Keratinocyte (primary cell): Measurements from ENCODE around the gene CSNK2A1. TPM values are rescaled to one million over a fixed set of nuclear protein-coding genes. Genes with fewer than 3 reads are reported as not detected.

Experiments
- DNase-seq: peaks from one replicate; pipeline ENCODE4 v3.0.0-alpha.2; 2011; ENCODE audit warnings: low read depth, missing footprints, low spot score
- FAIRE-seq: peaks from 2 replicates; lab custom pipeline; 2011; peaks lifted over from hg19 to GRCh38; lab: Jason Lieb, UNC
- H2AFZ ChIP-seq: 2 replicates; pipeline ENCODE4 v1.6.0; 2012; ENCODE audit warnings: low read length, control low read depth, inconsistent platforms; ENCODE audit not compliant: control insufficient read depth
- H3K27ac ChIP-seq: 2 replicates; pipeline ENCODE4 v1.5.1; 2011; ENCODE audit warnings: low read length; ENCODE audit not compliant: control insufficient read depth, insufficient read depth
- H3K27me3 ChIP-seq: 3 replicates; pipeline ENCODE4 v1.6.0; 2011; ENCODE audit warnings: low read length; ENCODE audit not compliant: control insufficient read depth, insufficient read depth; ENCODE audit errors: extremely low read depth
- H3K36me3 ChIP-seq, 2 experiments: 2 replicates in 1 of 2; 3 replicates in 1 of 2; pipeline ENCODE4 v1.5.1; 2011; ENCODE audit warnings: low read length in 2 of 2, mild to moderate bottlenecking in 1 of 2; ENCODE audit not compliant: control insufficient read depth in 2 of 2, insufficient read depth in 2 of 2; ENCODE audit errors: extremely low read depth in 1 of 2
- H3K4me1 ChIP-seq: 3 replicates; pipeline ENCODE4 v1.5.1; 2011; ENCODE audit warnings: low read length; ENCODE audit not compliant: control insufficient read depth, insufficient read depth; ENCODE audit errors: extremely low read depth
- H3K4me2 ChIP-seq: 3 replicates; pipeline ENCODE4 v1.6.0; 2011; ENCODE audit warnings: low read depth, low read length; ENCODE audit not compliant: control insufficient read depth, insufficient read depth; ENCODE audit errors: extremely low read depth
- H3K4me3 ChIP-seq, 3 experiments: fragments of 200-600 bp in 1 of 3; sonication (generic) in 1 of 3; 2 replicates in 2 of 3; 3 replicates in 1 of 3; pipeline ENCODE4 v1.5.1; 2011 to 2016; ENCODE audit warnings: low read length in 3 of 3, mild to moderate bottlenecking in 3 of 3, control low read depth in 2 of 3, inconsistent platforms in 1 of 3, low read depth in 1 of 3, mixed read lengths in 1 of 3, mixed run types in 1 of 3, moderate library complexity in 1 of 3; ENCODE audit not compliant: control insufficient read depth in 2 of 3, insufficient read depth in 2 of 3; ENCODE audit errors: extremely low read depth in 1 of 3
- H3K79me2 ChIP-seq: 2 replicates; pipeline ENCODE4 v1.6.0; 2012; ENCODE audit warnings: low read length; ENCODE audit not compliant: control insufficient read depth, insufficient read depth
- H3K9ac ChIP-seq: 3 replicates; pipeline ENCODE4 v1.6.0; 2011; ENCODE audit warnings: low read length; ENCODE audit not compliant: control insufficient read depth, insufficient read depth; ENCODE audit errors: extremely low read depth
- H3K9me1 ChIP-seq: 3 replicates; pipeline ENCODE4 v1.6.0; 2011; ENCODE audit warnings: low read length; ENCODE audit not compliant: control insufficient read depth, insufficient read depth; ENCODE audit errors: extremely low read depth
- H3K9me3 ChIP-seq: 2 replicates; pipeline ENCODE4 v1.5.1; 2012; ENCODE audit warnings: low read depth, low read length; ENCODE audit not compliant: control insufficient read depth
- H4K20me1 ChIP-seq: 3 replicates; pipeline ENCODE4 v1.6.0; 2011; ENCODE audit warnings: low read length; ENCODE audit not compliant: control insufficient read depth, insufficient read depth; ENCODE audit errors: extremely low read depth
- CTCF ChIP-seq, 3 experiments: IDR thresholded peaks in 1 of 3; conservative IDR thresholded peaks in 1 of 3; optimal IDR thresholded peaks in 1 of 3; 2 replicates in 2 of 3; 3 replicates in 1 of 3; pipeline versions ENCODE3 to v1.5.1; 2011; ENCODE audit warnings: low read length in 3 of 3, mild to moderate bottlenecking in 3 of 3, moderate library complexity in 2 of 3, control low read depth in 1 of 3, inconsistent platforms in 1 of 3; ENCODE audit not compliant: insufficient read depth in 2 of 3; ENCODE audit errors: extremely low read depth in 1 of 3
- EZH2 ChIP-seq: IDR thresholded peaks from one replicate; pipeline ENCODE4 v1.6.1; 2012; ENCODE audit warnings: inconsistent platforms, mild to moderate bottlenecking, low read length, moderate library complexity
- dilution Hi-C: fragments of 300-500 bp; cut with MboI; formaldehyde crosslinking; loops from one replicate; pipeline ENCODE4 v1.7.0; 2020; ENCODE audit warnings: low sequenced_read_pairs; ENCODE audit not compliant: extremely low pct_ligation_motif_present
- polyA plus RNA-seq, 5 experiments: library from polyadenylated mRNA; depleted of rRNA in 3 of 5; stranded (reverse) in 3 of 5; stranded (forward) in 1 of 5; unstranded in 1 of 5; fragments of >200 nt; gene quantifications; 1 replicate in 1 of 5; 2 replicates in 3 of 5; 3 replicates in 1 of 5; pipeline versions ENCODE4 v1.2.1 to v1.2.3, GENCODE V29; 2011 to 2012; ENCODE audit warnings: missing spikeins in 2 of 5, low read depth in 1 of 5, low replicate concordance in 1 of 5

Gene CSNK2A1
- polyA plus RNA-seq, 1 donor (not counting 4 experiments of a cell fraction or from before 2014, with no cell fraction given) = 122 TPM

DNA sequence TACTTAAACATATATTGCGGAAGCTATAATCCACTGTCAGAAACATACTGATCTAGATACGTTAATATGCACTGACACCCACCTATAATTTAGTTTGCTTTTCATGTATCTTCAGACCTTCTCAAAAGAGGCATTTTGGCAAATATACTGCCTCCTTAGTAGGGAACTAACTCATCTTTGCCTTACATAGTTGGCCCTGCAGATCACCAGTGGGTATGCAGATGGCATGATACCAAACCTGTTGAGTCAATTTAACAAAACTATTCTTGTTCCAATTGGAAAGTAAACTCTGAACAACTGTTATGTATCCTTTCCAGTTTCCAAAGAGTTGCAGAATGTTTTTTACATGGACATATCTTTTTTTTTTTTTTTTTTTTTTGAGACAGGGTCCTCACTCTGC is 45.6 kb downstream of the CSNK2A1 start:
- no peak for FAIRE-seq
- no peak overlapping the region for H3K9ac ChIP-seq
- no peaks in the 10 kb centered on the region for H3K27me3 ChIP-seq
- no peak overlapping the region for H2AFZ ChIP-seq
- H3K79me2 ChIP-seq = peaks cover 3% of the 10 kb centered on the region
- H3K9me3 ChIP-seq = no peaks in the 10 kb centered on the region
- H3K36me3 ChIP-seq = peaks cover 27 to 39% of the 10 kb centered on the region in 2 experiments
- dilution Hi-C loops = no loop called here
- TF ChIP-seq EZH2 (no peak), CTCF (optimal IDR thresholded peaks at IDR 0.05 in 1 of 3, IDR thresholded peaks at IDR 0.05 in 1 of 3, conservative IDR thresholded peaks at IDR 0.05 in 1 of 3; ENCODE audit: extremely low read depth in 1 of 3, insufficient read depth in 2 of 3, low read length in 3 of 3) (no peak)
- H3K4me1 ChIP-seq = no peaks in the 10 kb centered on the region
- H3K27ac ChIP-seq = no peak overlapping the region
- no peak overlapping the region for H3K4me3 ChIP-seq
- no peaks in the 10 kb centered on the region for H3K9me1 ChIP-seq
- no peak overlapping the region for H3K4me2 ChIP-seq
- H4K20me1 ChIP-seq = no peaks in the 10 kb centered on the region
- no peak for DNase-seq

GRCh38 chr20:496126-496696 is 47.4 kb downstream of the CSNK2A1 start:
- Histone ChIP-seq H3K9ac (no peak overlapping the region), H3K36me3 (peaks cover 24 to 43% of the 10 kb centered on the region in 2 experiments), H3K27ac (no peak overlapping the region), H3K79me2 (no peaks in the 10 kb centered on the region), H2AFZ (no peak overlapping the region), H3K4me1 (no peaks in the 10 kb centered on the region), H3K4me3 (no peak overlapping the region), H3K4me2 (no peak overlapping the region), H3K27me3 (no peaks in the 10 kb centered on the region), H3K9me3 (no peaks in the 10 kb centered on the region), H4K20me1 (no peaks in the 10 kb centered on the region), H3K9me1 (no peaks in the 10 kb centered on the region)
- dilution Hi-C loops = no loop called here
- TF ChIP-seq EZH2 (no peak), CTCF (optimal IDR thresholded peaks at IDR 0.05 in 1 of 3, IDR thresholded peaks at IDR 0.05 in 1 of 3, conservative IDR thresholded peaks at IDR 0.05 in 1 of 3; ENCODE audit: extremely low read depth in 1 of 3, insufficient read depth in 2 of 3, low read length in 3 of 3) (no peak)
- FAIRE-seq = no peak
- DNase-seq = no peak
